Hepatocyte (in vitro differentiated cells): Measurements from ENCODE around the gene RASGRP3.

Experiments
- EZH2 ChIP-seq: fragments of 200-600 bp; sonication (generic); IDR thresholded peaks from 2 replicates; pipeline ENCODE4 v1.6.1; 2016; ENCODE audit warnings: antibody characterized with exemption, mild to moderate bottlenecking, borderline replicate concordance
- TF ChIP-seq, protein P1 (sequence below): fragments of 200-600 bp; sonication (generic); IDR thresholded peaks from 2 replicates; pipeline ENCODE4 v1.5.1; 2016; ENCODE audit warnings: antibody characterized with exemption, mild to moderate bottlenecking; ENCODE audit not compliant: poor library complexity

DNA sequence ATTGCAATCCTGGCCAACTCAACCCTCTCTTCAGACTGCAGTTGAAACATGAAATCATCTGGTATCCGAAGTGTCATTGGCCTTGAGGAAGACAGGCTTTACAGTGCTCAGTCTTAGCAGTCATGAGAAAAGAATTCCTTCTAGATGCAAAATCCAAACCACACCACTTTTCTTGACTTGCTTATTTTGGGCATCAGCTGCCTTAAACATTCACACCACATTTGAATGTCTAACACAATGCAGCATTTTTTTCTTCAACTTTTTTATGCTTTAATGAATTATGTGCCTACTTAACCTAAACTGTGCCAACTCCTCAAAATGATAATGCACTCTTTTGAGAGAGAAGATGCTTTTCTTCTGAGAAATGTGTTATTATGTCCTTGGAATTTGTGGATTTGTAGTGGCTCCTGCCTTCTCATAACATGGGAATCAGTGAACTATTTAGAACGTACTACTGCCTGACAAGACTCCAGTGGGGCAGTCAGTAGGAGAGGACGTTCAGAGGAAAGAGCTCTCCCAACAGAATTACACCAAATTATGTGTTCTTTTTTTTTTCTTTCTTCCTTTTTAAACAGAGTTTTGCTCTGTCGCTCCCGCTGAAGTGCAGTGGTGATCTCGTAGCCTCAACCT, 125.9 kb downstream of the RASGRP3 start:
- no peak for TF ChIP-seq EZH2
- TF ChIP-seq, protein P1, sequence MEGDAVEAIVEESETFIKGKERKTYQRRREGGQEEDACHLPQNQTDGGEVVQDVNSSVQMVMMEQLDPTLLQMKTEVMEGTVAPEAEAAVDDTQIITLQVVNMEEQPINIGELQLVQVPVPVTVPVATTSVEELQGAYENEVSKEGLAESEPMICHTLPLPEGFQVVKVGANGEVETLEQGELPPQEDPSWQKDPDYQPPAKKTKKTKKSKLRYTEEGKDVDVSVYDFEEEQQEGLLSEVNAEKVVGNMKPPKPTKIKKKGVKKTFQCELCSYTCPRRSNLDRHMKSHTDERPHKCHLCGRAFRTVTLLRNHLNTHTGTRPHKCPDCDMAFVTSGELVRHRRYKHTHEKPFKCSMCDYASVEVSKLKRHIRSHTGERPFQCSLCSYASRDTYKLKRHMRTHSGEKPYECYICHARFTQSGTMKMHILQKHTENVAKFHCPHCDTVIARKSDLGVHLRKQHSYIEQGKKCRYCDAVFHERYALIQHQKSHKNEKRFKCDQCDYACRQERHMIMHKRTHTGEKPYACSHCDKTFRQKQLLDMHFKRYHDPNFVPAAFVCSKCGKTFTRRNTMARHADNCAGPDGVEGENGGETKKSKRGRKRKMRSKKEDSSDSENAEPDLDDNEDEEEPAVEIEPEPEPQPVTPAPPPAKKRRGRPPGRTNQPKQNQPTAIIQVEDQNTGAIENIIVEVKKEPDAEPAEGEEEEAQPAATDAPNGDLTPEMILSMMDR, result no peak
